ENCODE results near the gene NHERF1. TPM values are rescaled to one million over a fixed set of nuclear protein-coding genes. Genes with fewer than 3 reads are reported as not detected.

Gene NHERF1
- total and polyA plus RNA-seq, 2 donors (not counting 3 experiments of a cell fraction or from before 2014, with no cell fraction given) = 24.4 to 26.9 TPM

- Histone ChIP-seq H3K4me3 (replicated peaks in 1 of 3; ENCODE audit: insufficient read depth in 1 of 3, low read depth in 1 of 3, low read length in 3 of 3) (no peak overlapping the region), H4K20me1 (replicated peaks; ENCODE audit: control insufficient read depth, extremely low read depth, insufficient read depth, low read length) (no peaks in the 10 kb centered on the region), H3K9ac (replicated peaks; ENCODE audit: extremely low read depth, insufficient read depth, low read length) (no peak overlapping the region), H3K9me3 (replicated peaks; ENCODE audit: control insufficient read depth, insufficient read depth, low read length) (no peaks in the 10 kb centered on the region), H3K27me3 (ENCODE audit: control insufficient read depth in 2 of 2, insufficient read depth in 2 of 2, low read length in 2 of 2) (no peaks in the 10 kb centered on the region), H3K36me3 (ENCODE audit: control insufficient read depth in 2 of 2, extremely low read depth in 1 of 2, insufficient read depth in 2 of 2, low read length in 2 of 2) (no peaks in the 10 kb centered on the region), H3K79me2 (ENCODE audit: control insufficient read depth, insufficient read depth, low read length) (no peaks in the 10 kb centered on the region), H3K27ac (ENCODE audit: insufficient read depth, low read depth, low read length) (no peak overlapping the region), H3K4me2 (ENCODE audit: insufficient read depth, low read length) (no peak overlapping the region), H3K9me1 (replicated peaks; ENCODE audit: control insufficient read depth, extremely low read depth, insufficient read depth, low read length) (no peaks in the 10 kb centered on the region), H2AFZ (ENCODE audit: low read depth, low read length) (no peak overlapping the region), H3K4me1 (ENCODE audit: control insufficient read depth, extremely low read depth, insufficient read depth, low read length) (no peaks in the 10 kb centered on the region)
- POLR2A ChIA-PET = interaction anchor here (0.6 kb wide), 1 partner anchor 107 kb away, joined by 5 read pairs; no protein-coding TSS in a partner anchor
- FAIRE-seq (no peak), DNase-seq (ENCODE audit: low read depth, low spot score) (no peak)
- TF ChIP-seq JUN (IDR thresholded peaks at IDR 0.05; ENCODE audit: borderline replicate concordance, insufficient read depth, insufficient read length, low read depth) = no peak
- no peak for TF ChIP-seq FOS (IDR thresholded peaks at IDR 0.05; ENCODE audit: borderline replicate concordance, insufficient read depth, low read length)
- TF ChIP-seq, protein P1, sequence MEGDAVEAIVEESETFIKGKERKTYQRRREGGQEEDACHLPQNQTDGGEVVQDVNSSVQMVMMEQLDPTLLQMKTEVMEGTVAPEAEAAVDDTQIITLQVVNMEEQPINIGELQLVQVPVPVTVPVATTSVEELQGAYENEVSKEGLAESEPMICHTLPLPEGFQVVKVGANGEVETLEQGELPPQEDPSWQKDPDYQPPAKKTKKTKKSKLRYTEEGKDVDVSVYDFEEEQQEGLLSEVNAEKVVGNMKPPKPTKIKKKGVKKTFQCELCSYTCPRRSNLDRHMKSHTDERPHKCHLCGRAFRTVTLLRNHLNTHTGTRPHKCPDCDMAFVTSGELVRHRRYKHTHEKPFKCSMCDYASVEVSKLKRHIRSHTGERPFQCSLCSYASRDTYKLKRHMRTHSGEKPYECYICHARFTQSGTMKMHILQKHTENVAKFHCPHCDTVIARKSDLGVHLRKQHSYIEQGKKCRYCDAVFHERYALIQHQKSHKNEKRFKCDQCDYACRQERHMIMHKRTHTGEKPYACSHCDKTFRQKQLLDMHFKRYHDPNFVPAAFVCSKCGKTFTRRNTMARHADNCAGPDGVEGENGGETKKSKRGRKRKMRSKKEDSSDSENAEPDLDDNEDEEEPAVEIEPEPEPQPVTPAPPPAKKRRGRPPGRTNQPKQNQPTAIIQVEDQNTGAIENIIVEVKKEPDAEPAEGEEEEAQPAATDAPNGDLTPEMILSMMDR (IDR thresholded peaks at IDR 0.05; ENCODE audit: extremely low read depth in 1 of 2, insufficient read depth in 1 of 2, low read depth in 1 of 2, low read length in 2 of 2) = no peak
- TF ChIP-seq EZH2 (IDR thresholded peaks at IDR 0.05; ENCODE audit: borderline replicate concordance, low read depth, low read length, severe bottlenecking) = no peak
- no peak for TF ChIP-seq MYC (IDR thresholded peaks at IDR 0.05; ENCODE audit: low read depth, low read length)
- TF ChIP-seq GATA2 (IDR thresholded peaks at IDR 0.05; ENCODE audit: insufficient read depth, insufficient read length, low read depth, low read length) = no peak
- no peak for TF ChIP-seq POLR2AphosphoS5 (IDR thresholded peaks at IDR 0.05; ENCODE audit: insufficient read depth, low read depth, low read length)
- TF ChIP-seq, protein P2, sequence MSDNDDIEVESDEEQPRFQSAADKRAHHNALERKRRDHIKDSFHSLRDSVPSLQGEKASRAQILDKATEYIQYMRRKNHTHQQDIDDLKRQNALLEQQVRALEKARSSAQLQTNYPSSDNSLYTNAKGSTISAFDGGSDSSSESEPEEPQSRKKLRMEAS (IDR thresholded peaks at IDR 0.05; ENCODE audit: insufficient read depth, insufficient read length) = no peak
- CTCF ChIA-PET = interaction anchor here (1.7 kb wide), 1 partner anchor 27 kb away, joined by 4 read pairs; no protein-coding TSS in a partner anchor
- dilution Hi-C loops (cut with MboI; ENCODE audit: extremely low pct_ligation_motif_present, low sequenced_read_pairs) (no loop called here), intact Hi-C loops (cut with micrococcal nuclease) (no loop called here)
- no TSS peak for BruUV-seq (replicated peaks)
These were observed 15.3 kb downstream of the NHERF1 start for GRCh38 chr17:74763565-74764387.
